Hepatocyte (in vitro differentiated cells): ENCODE measurements around the gene VPS13D. TPM values are rescaled to one million over a fixed set of nuclear protein-coding genes. Genes with fewer than 3 reads are reported as not detected.

Experiments used
- DNase-seq: peaks from one replicate; pipeline ENCODE4 v3.0.0-alpha.2; 2016; ENCODE audit warnings: low spot score
- H2AFZ ChIP-seq: fragments of 200-600 bp; sonication (generic); 2 replicates; pipeline ENCODE4 v1.6.0; 2016; ENCODE audit warnings: antibody characterized with exemption, mild to moderate bottlenecking
- H3K27ac ChIP-seq: fragments of 200-600 bp; sonication (generic); 2 replicates; pipeline ENCODE4 v1.5.1; 2016; ENCODE audit warnings: mild to moderate bottlenecking
- H3K27me3 ChIP-seq: fragments of 200-600 bp; sonication (generic); 2 replicates; pipeline ENCODE4 v1.6.1; 2016
- H3K36me3 ChIP-seq: fragments of 200-600 bp; sonication (generic); replicated peaks from 2 replicates; pipeline ENCODE4 v1.5.1; 2016; ENCODE audit warnings: low read depth; ENCODE audit not compliant: insufficient read depth
- H3K4me1 ChIP-seq: fragments of 200-600 bp; sonication (generic); 2 replicates; pipeline ENCODE4 v1.5.1; 2016; ENCODE audit warnings: mild to moderate bottlenecking, moderate library complexity; ENCODE audit not compliant: insufficient read depth
- H3K4me2 ChIP-seq: fragments of 200-600 bp; sonication (generic); 2 replicates; pipeline ENCODE4 v1.6.0; 2016
- H3K4me3 ChIP-seq: fragments of 200-600 bp; sonication (generic); 2 replicates; pipeline ENCODE4 v1.5.1; 2016; ENCODE audit warnings: mild to moderate bottlenecking
- H3K79me2 ChIP-seq: fragments of 200-600 bp; sonication (generic); 2 replicates; pipeline ENCODE4 v1.6.0; 2017; ENCODE audit warnings: mild to moderate bottlenecking
- H3K9me2 ChIP-seq: fragments of 200-600 bp; sonication (generic); replicated peaks from 2 replicates; pipeline ENCODE4 v1.6.0; 2017; ENCODE audit warnings: mild to moderate bottlenecking; ENCODE audit not compliant: insufficient read depth
- H3K9me3 ChIP-seq: fragments of 200-600 bp; sonication (generic); 2 replicates; pipeline ENCODE4 v1.5.1; 2016; ENCODE audit warnings: low read depth, mild to moderate bottlenecking
- H4K20me1 ChIP-seq: fragments of 200-600 bp; sonication (generic); 2 replicates; pipeline ENCODE4 v1.6.0; 2016; ENCODE audit warnings: mild to moderate bottlenecking; ENCODE audit not compliant: insufficient read depth, poor library complexity, severe bottlenecking
- EZH2 ChIP-seq: fragments of 200-600 bp; sonication (generic); IDR thresholded peaks from 2 replicates; pipeline ENCODE4 v1.6.1; 2016; ENCODE audit warnings: antibody characterized with exemption, mild to moderate bottlenecking, borderline replicate concordance
- EZH2phosphoT487 ChIP-seq: fragments of 200-600 bp; sonication (generic); IDR thresholded peaks from one replicate; pipeline ENCODE4 v1.6.1; 2018; ENCODE audit warnings: antibody characterized with exemption, mild to moderate bottlenecking, low read depth, moderate library complexity; ENCODE audit not compliant: unreplicated experiment, severe bottlenecking
- WGBS: methylation state at CpG from one replicate; pipeline ENCODE4 v1.1.6; 2016; ENCODE audit warnings: low lambda C conversion rate; ENCODE audit errors: missing lambda C conversion rate; 5-methylcytosine and 5-hydroxymethylcytosine counted together
- polyA plus RNA-seq: library from polyadenylated mRNA; unstranded; fragments of >200 nt; fragmentation: Nextera tagmentation; extraction: Ambion mirVana; gene quantifications from 2 replicates; pipeline ENCODE4 v1.2.1, GENCODE V29; 2016
- total RNA-seq: library from RNA; depleted of rRNA; stranded (reverse); fragments of >200 nt; gene quantifications from 2 replicates; pipeline ENCODE4 v1.2.3, GENCODE V29; 2014
- TF ChIP-seq, protein P1 (sequence below): fragments of 200-600 bp; sonication (generic); IDR thresholded peaks from 2 replicates; pipeline ENCODE4 v1.5.1; 2016; ENCODE audit warnings: antibody characterized with exemption, mild to moderate bottlenecking; ENCODE audit not compliant: poor library complexity

VPS13D gene
- total and polyA plus RNA-seq, 2 experiments from 2014 or later = 7.3 to 32.2 TPM

DNA sequence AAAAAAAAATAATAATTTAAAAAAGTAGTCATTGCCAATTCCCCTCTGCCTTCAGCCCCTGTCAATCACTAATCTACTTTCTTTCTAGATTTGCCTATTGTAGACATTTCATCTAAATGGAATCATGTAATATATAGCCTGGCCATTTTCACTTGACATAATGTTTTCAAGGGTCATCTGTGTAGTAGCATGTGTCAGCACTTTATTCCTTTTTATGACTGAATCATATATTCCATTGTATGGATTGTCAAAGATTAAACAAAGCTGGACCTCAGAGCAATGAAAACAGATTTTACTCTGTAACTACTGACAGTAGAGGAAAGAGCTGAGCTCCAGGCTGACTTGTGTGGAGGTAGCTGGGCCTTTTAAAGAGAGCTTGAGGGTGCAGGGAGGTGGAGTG, 15.9 kb downstream of the VPS13D start:
- DNase-seq = no peak
- TF ChIP-seq EZH2phosphoT487 (no peak), EZH2 (no peak)
- TF ChIP-seq, protein P1, sequence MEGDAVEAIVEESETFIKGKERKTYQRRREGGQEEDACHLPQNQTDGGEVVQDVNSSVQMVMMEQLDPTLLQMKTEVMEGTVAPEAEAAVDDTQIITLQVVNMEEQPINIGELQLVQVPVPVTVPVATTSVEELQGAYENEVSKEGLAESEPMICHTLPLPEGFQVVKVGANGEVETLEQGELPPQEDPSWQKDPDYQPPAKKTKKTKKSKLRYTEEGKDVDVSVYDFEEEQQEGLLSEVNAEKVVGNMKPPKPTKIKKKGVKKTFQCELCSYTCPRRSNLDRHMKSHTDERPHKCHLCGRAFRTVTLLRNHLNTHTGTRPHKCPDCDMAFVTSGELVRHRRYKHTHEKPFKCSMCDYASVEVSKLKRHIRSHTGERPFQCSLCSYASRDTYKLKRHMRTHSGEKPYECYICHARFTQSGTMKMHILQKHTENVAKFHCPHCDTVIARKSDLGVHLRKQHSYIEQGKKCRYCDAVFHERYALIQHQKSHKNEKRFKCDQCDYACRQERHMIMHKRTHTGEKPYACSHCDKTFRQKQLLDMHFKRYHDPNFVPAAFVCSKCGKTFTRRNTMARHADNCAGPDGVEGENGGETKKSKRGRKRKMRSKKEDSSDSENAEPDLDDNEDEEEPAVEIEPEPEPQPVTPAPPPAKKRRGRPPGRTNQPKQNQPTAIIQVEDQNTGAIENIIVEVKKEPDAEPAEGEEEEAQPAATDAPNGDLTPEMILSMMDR = no peak
- Histone ChIP-seq H3K4me3 (no peak overlapping the region), H3K9me2 (no peaks in the 10 kb centered on the region), H3K4me2 (no peak overlapping the region), H3K36me3 (no peaks in the 10 kb centered on the region), H3K9me3 (no peaks in the 10 kb centered on the region), H4K20me1 (no peaks in the 10 kb centered on the region), H3K27me3 (no peaks in the 10 kb centered on the region), H3K79me2 (no peaks in the 10 kb centered on the region), H3K27ac (no peak overlapping the region), H2AFZ (no peak overlapping the region), H3K4me1 (no peaks in the 10 kb centered on the region)

DNA sequence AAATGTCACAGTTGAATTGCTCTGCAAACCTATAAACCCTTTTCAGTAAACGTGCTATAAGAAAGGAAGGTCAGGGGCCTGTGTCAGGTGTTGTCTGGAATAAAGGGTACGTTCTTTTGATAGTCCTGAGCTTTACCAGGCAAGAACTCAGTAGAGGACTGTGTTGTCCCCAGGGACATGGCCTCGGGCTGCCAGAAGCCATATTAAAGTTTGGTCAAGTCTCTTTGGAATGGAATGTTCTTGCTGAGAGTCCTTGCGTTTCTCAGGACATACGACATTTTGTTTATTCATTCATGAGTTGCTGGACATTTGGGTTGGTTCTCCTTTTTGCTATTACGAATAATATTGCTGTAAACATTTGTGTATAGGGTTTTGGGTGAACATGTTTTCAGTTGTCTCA, 16.8 kb downstream of the VPS13D start:
- Histone ChIP-seq H3K9me2 (no peaks in the 10 kb centered on the region), H3K4me1 (no peaks in the 10 kb centered on the region), H2AFZ (no peak overlapping the region), H3K36me3 (no peaks in the 10 kb centered on the region), H4K20me1 (no peaks in the 10 kb centered on the region), H3K9me3 (no peaks in the 10 kb centered on the region), H3K27me3 (no peaks in the 10 kb centered on the region), H3K4me2 (no peak overlapping the region), H3K79me2 (no peaks in the 10 kb centered on the region), H3K4me3 (no peak overlapping the region), H3K27ac (no peak overlapping the region)
- TF ChIP-seq, protein P1 = no peak
- TF ChIP-seq EZH2phosphoT487 (no peak), EZH2 (no peak)
- 77% methylated on average over 6 of the region's 6 CpGs for WGBS
- DNase-seq = no peak

DNA sequence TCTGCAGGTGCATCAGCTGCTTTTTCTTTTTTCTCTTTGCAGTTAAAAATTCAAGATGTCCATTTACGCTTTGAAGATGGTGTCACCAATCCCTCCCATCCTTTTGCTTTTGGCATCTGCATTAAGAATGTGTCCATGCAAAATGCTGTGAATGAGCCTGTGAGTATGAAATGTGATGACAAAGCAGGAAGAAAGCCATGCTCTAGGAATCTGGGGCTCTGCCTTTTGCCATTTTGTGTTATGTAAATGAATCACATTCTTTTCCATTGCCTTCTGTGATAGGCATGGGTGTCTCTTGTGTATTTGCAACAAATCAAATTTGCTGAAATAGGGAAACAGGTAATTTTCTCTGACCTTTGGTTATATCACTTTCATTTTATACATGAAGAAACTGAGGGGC, 19.4 kb downstream of the VPS13D start:
- Histone ChIP-seq H3K36me3 (no peaks in the 10 kb centered on the region), H3K9me3 (no peaks in the 10 kb centered on the region), H3K4me3 (no peak overlapping the region), H3K4me2 (no peak overlapping the region), H2AFZ (no peak overlapping the region), H3K27me3 (no peaks in the 10 kb centered on the region), H4K20me1 (no peaks in the 10 kb centered on the region), H3K27ac (no peak overlapping the region), H3K79me2 (no peaks in the 10 kb centered on the region), H3K4me1 (no peaks in the 10 kb centered on the region), H3K9me2 (no peaks in the 10 kb centered on the region)
- DNase-seq = no peak
- 96% methylated on average over 1 of the region's 1 CpG for WGBS
- no peak for TF ChIP-seq EZH2phosphoT487
- TF ChIP-seq EZH2 = no peak
- TF ChIP-seq, protein P1 = no peak

DNA sequence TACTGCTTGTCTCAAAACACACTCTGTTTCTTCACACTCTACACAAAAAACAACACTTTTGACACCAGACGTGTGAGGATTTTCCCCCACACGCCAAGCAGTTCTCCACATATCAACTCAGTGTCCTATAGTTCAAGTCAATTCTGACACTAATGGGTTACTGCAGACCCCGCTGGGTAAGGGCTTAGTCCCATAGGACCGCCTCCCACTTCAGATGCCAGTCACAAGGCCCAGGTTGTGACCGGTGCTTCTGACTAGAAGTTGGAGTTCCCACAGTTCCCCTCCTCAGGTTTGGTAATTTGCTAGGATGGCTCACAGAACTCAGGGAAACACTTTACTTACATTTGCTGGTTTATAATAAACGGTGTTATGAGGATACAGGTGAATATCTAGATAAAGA, 19.9 kb downstream of the VPS13D start:
- Histone ChIP-seq H3K4me3 (no peak overlapping the region), H3K27ac (no peak overlapping the region), H3K27me3 (no peaks in the 10 kb centered on the region), H3K9me3 (no peaks in the 10 kb centered on the region), H3K9me2 (no peaks in the 10 kb centered on the region), H3K4me2 (no peak overlapping the region), H3K4me1 (no peaks in the 10 kb centered on the region), H4K20me1 (no peaks in the 10 kb centered on the region), H3K79me2 (no peaks in the 10 kb centered on the region), H3K36me3 (no peaks in the 10 kb centered on the region), H2AFZ (no peak overlapping the region)
- no peak for TF ChIP-seq EZH2phosphoT487
- TF ChIP-seq, protein P1 = no peak
- no peak for TF ChIP-seq EZH2
- 93% methylated on average over 6 of the region's 6 CpGs for WGBS
- DNase-seq = no peak
